Immature natural killer cell (primary cell): Measurements from ENCODE around the gene CPNE4. TPM values are rescaled to one million over a fixed set of nuclear protein-coding genes. Genes with fewer than 3 reads are reported as not detected.

ENCODE experiments used
- DNase-seq, 3 donors: peaks; one replicate each; pipeline ENCODE4 v3.0.0; 2022; ENCODE audit warnings: mixed read lengths in 1 of 3
- H3K27ac Mint-ChIP-seq, 6 donors: one replicate each; pipeline ENCODE4 v1.8.0; 2020; ENCODE audit warnings: mixed read lengths in 6 of 6, mild to moderate bottlenecking in 5 of 6, inconsistent platforms in 4 of 6, moderate library complexity in 3 of 6
- H3K27me3 Mint-ChIP-seq, 3 donors: one replicate each; pipeline ENCODE4 v1.8.0; 2020 to 2021; ENCODE audit warnings: low read depth in 3 of 3, mild to moderate bottlenecking in 3 of 3, mixed read lengths in 3 of 3, moderate library complexity in 3 of 3, inconsistent platforms in 1 of 3
- H3K36me3 Mint-ChIP-seq, 3 donors: one replicate each; pipeline ENCODE4 v1.8.0; 2020; ENCODE audit warnings: mixed read lengths in 3 of 3, inconsistent platforms in 2 of 3, mild to moderate bottlenecking in 2 of 3
- H3K4me1 Mint-ChIP-seq, 2 donors: one replicate each; pipeline ENCODE4 v1.8.0; 2020; ENCODE audit warnings: inconsistent platforms in 2 of 2, mild to moderate bottlenecking in 2 of 2, mixed read lengths in 2 of 2, moderate library complexity in 1 of 2
- H3K4me3 Mint-ChIP-seq, 5 donors: one replicate each; pipeline ENCODE4 v1.8.0; 2020; ENCODE audit warnings: mild to moderate bottlenecking in 5 of 5, mixed read lengths in 5 of 5, inconsistent platforms in 3 of 5, moderate library complexity in 3 of 5
- H3K9me3 Mint-ChIP-seq, 6 donors: one replicate each; pipeline ENCODE4 v1.8.0; 2020; ENCODE audit warnings: mild to moderate bottlenecking in 6 of 6, mixed read lengths in 6 of 6, inconsistent platforms in 4 of 6, moderate library complexity in 3 of 6
- polyA plus RNA-seq, 3 donors: library from polyadenylated mRNA; unstranded; fragments of 300-500 nt; fragmentation: Illumina TruSeq; gene quantifications; one replicate each; pipeline ENCODE4 v1.2.3, GENCODE V29; 2021

The CPNE4 gene
- polyA plus RNA-seq, 3 donors from 2014 or later: not detected

GRCh38 chr3:131485119-131485518 lies 549.7 kb downstream of the CPNE4 start:
- Mint-ChIP-seq H3K36me3 (peaks cover 12 to 23% (median 21%) of the 10 kb centered on the region in 3 donors), H3K27ac (no peak overlapping the region), H3K4me3 (no peak overlapping the region), H3K9me3 (no peaks in the 10 kb centered on the region), H3K4me1 (peaks cover 6 to 24% of the 10 kb centered on the region in 2 donors), H3K27me3 (no peaks in the 10 kb centered on the region)
- no peak for DNase-seq

- Mint-ChIP-seq H3K27ac (peak overlapping the region in 3 of 6 donors; percentile 7 to 65 (median 27)), H3K27me3 (no peaks in the 10 kb centered on the region), H3K4me3 (no peak overlapping the region), H3K36me3 (peaks cover 15 to 27% (median 24%) of the 10 kb centered on the region in 3 donors), H3K9me3 (no peaks in the 10 kb centered on the region), H3K4me1 (peaks cover 6 to 24% of the 10 kb centered on the region in 2 donors)
- DNase-seq: no peak
Observed at GRCh38 chr3:131484496-131485111, 550.2 kb downstream of the CPNE4 start.
